Hepatocyte (in vitro differentiated cells): Measurements from ENCODE around the gene ANKS3.

Source experiments
- EZH2 ChIP-seq: fragments of 200-600 bp; sonication (generic); IDR thresholded peaks from 2 replicates; pipeline ENCODE4 v1.6.1; 2016; ENCODE audit warnings: antibody characterized with exemption, mild to moderate bottlenecking, borderline replicate concordance
- EZH2phosphoT487 ChIP-seq: fragments of 200-600 bp; sonication (generic); IDR thresholded peaks from one replicate; pipeline ENCODE4 v1.6.1; 2018; ENCODE audit warnings: antibody characterized with exemption, mild to moderate bottlenecking, low read depth, moderate library complexity; ENCODE audit not compliant: unreplicated experiment, severe bottlenecking

DNA sequence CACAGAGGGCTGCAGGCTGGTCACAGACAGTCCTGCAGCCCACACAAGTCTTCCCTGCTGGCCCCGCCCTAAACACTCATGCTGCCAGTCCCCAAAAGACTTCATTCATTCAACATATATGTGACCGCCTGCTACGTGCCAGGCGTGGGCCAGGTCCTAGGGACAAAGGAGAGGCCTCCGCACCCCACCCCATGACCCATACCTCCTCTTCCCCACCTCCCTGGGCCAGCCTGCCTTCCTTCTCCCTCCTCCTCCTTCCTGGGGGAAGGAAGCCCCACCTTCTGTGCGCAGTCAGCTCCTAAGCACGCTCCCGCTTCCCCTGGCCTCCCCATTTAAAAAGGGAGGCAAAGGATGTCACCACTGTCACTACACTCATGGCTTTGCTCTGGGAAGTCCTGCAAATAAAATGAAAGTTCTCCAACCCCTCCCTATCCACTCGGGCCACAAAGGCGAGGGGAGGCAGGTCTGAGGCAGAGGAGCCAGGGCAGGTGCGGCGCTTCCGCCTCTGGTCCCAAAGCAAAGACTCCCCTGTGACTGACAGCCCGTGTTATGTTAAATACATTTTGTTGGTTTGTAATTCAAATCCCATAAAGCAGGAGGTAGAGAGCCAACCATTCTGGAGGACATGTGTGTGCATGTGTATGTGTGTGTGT is 9.3 kb upstream of the ANKS3 start:
- TF ChIP-seq EZH2phosphoT487 (no peak), EZH2 (no peak)
